ENCODE measurements around the gene LRRC57. TPM values are rescaled to one million over a fixed set of nuclear protein-coding genes. Genes with fewer than 3 reads are reported as not detected.

LRRC57 gene
- total and polyA plus RNA-seq, 2 of the 8 experiments (the other 6 are each of a cell fraction or from before 2014, with no cell fraction given) = 5.0 to 12.7 TPM

DNA sequence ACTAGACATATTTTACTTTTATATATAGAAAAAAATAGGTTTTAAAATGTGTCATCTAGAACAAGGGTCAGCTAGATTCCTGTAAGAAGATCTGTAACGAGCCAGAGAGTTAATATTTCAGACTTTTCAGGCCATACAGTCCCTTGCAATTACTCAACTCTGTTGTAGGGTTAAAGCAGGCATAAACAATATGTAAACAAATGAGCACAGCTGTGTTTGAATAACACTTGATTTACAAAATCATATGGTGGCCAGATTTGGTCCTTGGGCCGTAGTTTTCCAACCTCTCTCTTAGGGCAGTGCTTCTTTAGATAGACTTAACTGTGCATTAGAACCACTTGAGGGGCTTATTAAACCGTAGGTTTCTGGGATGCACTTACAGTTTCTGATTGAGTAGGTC is 19.6 kb downstream of the LRRC57 start:
- H3K23me2 ChIP-seq (ENCODE audit: low read depth, low read length) = no peaks in the 10 kb centered on the region
- CTCF ChIA-PET (ENCODE audit: partially characterized antibody) = interaction anchor here (0.6 to 2.0 kb wide), 3 partner anchors 11 to 404 kb away, joined by 3 to 5 read pairs (median 3); no protein-coding TSS in a partner anchor
- TF ChIP-seq GTF2F1 (IDR thresholded peaks at IDR 0.05; ENCODE audit: borderline replicate concordance, low read depth, low read length) (no peak), CBX8 (IDR thresholded peaks at IDR 0.05; ENCODE audit: borderline replicate concordance, low read depth, low read length) (no peak), RXRA (IDR thresholded peaks at IDR 0.05; ENCODE audit: insufficient read depth, low read depth, low read length) (no peak), HDAC6 (IDR thresholded peaks at IDR 0.05; ENCODE audit: low read depth, low read length) (no peak), PHF8 (conservative IDR thresholded peaks at IDR 0.05; ENCODE audit: low read depth, low read length) (no peak), SP4 (IDR thresholded peaks at IDR 0.05; ENCODE audit: low read length) (no peak), SIN3A (conservative IDR thresholded peaks at IDR 0.05 in 1 of 2, IDR thresholded peaks at IDR 0.05 in 1 of 2; ENCODE audit: low read depth in 1 of 2, low read length in 2 of 2) (no peak), KDM1A (IDR thresholded peaks at IDR 0.05; ENCODE audit: borderline replicate concordance, low read length) (no peak), CEBPB (IDR thresholded peaks at IDR 0.05; ENCODE audit: low read depth, low read length) (no peak), BACH1 (IDR thresholded peaks at IDR 0.05; ENCODE audit: low read length) (no peak)
- TF ChIP-seq, protein P1, sequence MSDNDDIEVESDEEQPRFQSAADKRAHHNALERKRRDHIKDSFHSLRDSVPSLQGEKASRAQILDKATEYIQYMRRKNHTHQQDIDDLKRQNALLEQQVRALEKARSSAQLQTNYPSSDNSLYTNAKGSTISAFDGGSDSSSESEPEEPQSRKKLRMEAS (IDR thresholded peaks at IDR 0.05) = no peak
- TF ChIP-seq, protein P2, sequence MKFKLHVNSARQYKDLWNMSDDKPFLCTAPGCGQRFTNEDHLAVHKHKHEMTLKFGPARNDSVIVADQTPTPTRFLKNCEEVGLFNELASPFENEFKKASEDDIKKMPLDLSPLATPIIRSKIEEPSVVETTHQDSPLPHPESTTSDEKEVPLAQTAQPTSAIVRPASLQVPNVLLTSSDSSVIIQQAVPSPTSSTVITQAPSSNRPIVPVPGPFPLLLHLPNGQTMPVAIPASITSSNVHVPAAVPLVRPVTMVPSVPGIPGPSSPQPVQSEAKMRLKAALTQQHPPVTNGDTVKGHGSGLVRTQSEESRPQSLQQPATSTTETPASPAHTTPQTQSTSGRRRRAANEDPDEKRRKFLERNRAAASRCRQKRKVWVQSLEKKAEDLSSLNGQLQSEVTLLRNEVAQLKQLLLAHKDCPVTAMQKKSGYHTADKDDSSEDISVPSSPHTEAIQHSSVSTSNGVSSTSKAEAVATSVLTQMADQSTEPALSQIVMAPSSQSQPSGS (IDR thresholded peaks at IDR 0.05; ENCODE audit: low read length) = no peak

More for the DNA sequence above, 19.6 kb downstream of the LRRC57 start:
- no peak overlapping the region for H2BK5ac ChIP-seq (ENCODE audit: low read depth, low read length)
- H2BK120ac ChIP-seq (replicated peaks; ENCODE audit: low read depth, low read length) = no peak overlapping the region
- no peaks in the 10 kb centered on the region for H3K9me3 ChIP-seq (ENCODE audit: insufficient read depth in 2 of 2, low read depth in 1 of 2, low read length in 1 of 2)
- no peak overlapping the region for H3K23ac ChIP-seq (ENCODE audit: insufficient read length)
- H4K20me1 ChIP-seq (replicated peaks in 1 of 2; ENCODE audit: control insufficient read depth in 1 of 2, insufficient read depth in 2 of 2, low read length in 2 of 2) = no peaks in the 10 kb centered on the region
- H2BK12ac ChIP-seq (ENCODE audit: low read depth, low read length) = no peak overlapping the region
- H3K14ac ChIP-seq (ENCODE audit: insufficient read length) = no peak overlapping the region
- peaks cover 4 to 44% (median 15%) of the 10 kb centered on the region in 4 experiments; a peak in 6 of 8 replicates for H3K36me3 ChIP-seq (ENCODE audit: control insufficient read depth in 2 of 4, insufficient read depth in 4 of 4, low read length in 3 of 4)
- POLR2A ChIA-PET (ENCODE audit: partially characterized antibody) = interaction anchor here (1.1 kb wide), 1 partner anchor 19 kb away, joined by 5 read pairs; the partner anchor contains the start of genes HAUS2 and LRRC57
- H3K4me2 ChIP-seq (ENCODE audit: insufficient read depth in 1 of 2, low read depth in 2 of 2, low read length in 2 of 2) = no peak overlapping the region
- H3K79me2 ChIP-seq (ENCODE audit: control insufficient read depth in 1 of 2, insufficient read depth in 2 of 2, low read length in 2 of 2) = no peaks in the 10 kb centered on the region
- no peak overlapping the region for H2AFZ ChIP-seq (ENCODE audit: low read length)
- H3K4me1 ChIP-seq (replicated peaks in 1 of 4; ENCODE audit: control insufficient read depth in 3 of 4, insufficient read depth in 4 of 4, low read length in 3 of 4) = no peaks in the 10 kb centered on the region
- no peak overlapping the region for H3K4ac ChIP-seq (replicated peaks; ENCODE audit: insufficient read length, low read depth, low read length)
- H4K91ac ChIP-seq (replicated peaks; ENCODE audit: insufficient read length, low read length) = no peak overlapping the region
- H2AK5ac ChIP-seq (ENCODE audit: low read depth, low read length) = no peak overlapping the region
- no peak overlapping the region for H3K9ac ChIP-seq (replicated peaks in 1 of 4; ENCODE audit: extremely low read depth in 1 of 4, low read depth in 3 of 4, low read length in 3 of 4)
- H3K56ac ChIP-seq (replicated peaks; ENCODE audit: insufficient read length, low read depth, low read length) = no peak overlapping the region
- FAIRE-seq (no peak), DNase-seq (ENCODE audit: low read depth in 1 of 2, low spot score in 2 of 2) (no peak)
- no peak overlapping the region for H4K8ac ChIP-seq (ENCODE audit: extremely low read depth, insufficient read depth, low read length)
- no peak overlapping the region for H4K5ac ChIP-seq (ENCODE audit: insufficient read length, low read depth, low read length)
- no peaks in the 10 kb centered on the region for H3K79me1 ChIP-seq (ENCODE audit: low read depth, low read length)
- WGBS, 2 experiments (ENCODE audit: extremely low coverage in 1 of 2, insufficient coverage in 1 of 2, insufficient read length in 1 of 2, insufficient replicate concordance in 2 of 2, low coverage in 1 of 2, low lambda C conversion rate in 2 of 2, missing lambda C conversion rate in 1 of 2) = 95% methylated on average over 3 of the region's 3 CpGs; no CpG with 5 or more reads in 1 of the 2 experiments
- no peak overlapping the region for H2BK15ac ChIP-seq (ENCODE audit: low read length)
- no peak overlapping the region for H3K27ac ChIP-seq (ENCODE audit: low read depth, low read length)
- no peaks in the 10 kb centered on the region for H3K27me3 ChIP-seq (replicated peaks in 1 of 4; ENCODE audit: control insufficient read depth in 3 of 4, extremely low read depth in 1 of 4, insufficient read depth in 3 of 4, low read length in 3 of 4)
- no peak overlapping the region for H3K4me3 ChIP-seq (ENCODE audit: extremely low read depth in 1 of 4, insufficient read depth in 2 of 4, low read depth in 3 of 4, low read length in 4 of 4)
- no peak overlapping the region for H2BK20ac ChIP-seq (ENCODE audit: low read length)
- no peak overlapping the region for H3K18ac ChIP-seq (ENCODE audit: extremely low read depth, low read length)
